ENCODE results near the gene ZMAT5. TPM values are rescaled to one million over a fixed set of nuclear protein-coding genes. Genes with fewer than 3 reads are reported as not detected.

Gene ZMAT5
- total and polyA plus RNA-seq, 12 donors = 15.1 to 46.7 (median 21.0) TPM

- WGBS, 2 donors = 94 to 95% methylated on average over 2 of the region's 2 CpGs
- intact Hi-C loops (cut with DNase I) = no loop called here
- DNase-seq = no peak
These were observed 15.1 kb downstream of the ZMAT5 start for GRCh38 chr22:29751669-29752068.

GRCh38 chr22:29750559-29751538, 16.0 kb downstream of the ZMAT5 start:
- no peak for DNase-seq
- Histone ChIP-seq H3K9me3 (no peaks in the 10 kb centered on the region), H3K4me1 (peaks cover 0 to 17% (median 2%) of the 10 kb centered on the region in 9 donors), H3K27me3 (no peaks in the 10 kb centered on the region), H3K36me3 (peaks cover 0 to 56% (median 24%) of the 10 kb centered on the region in 9 donors), H3K4me3 (no peak overlapping the region), H3K27ac (peak overlapping the region in 1 of 10 donors; percentile 75)
- 85 to 89% methylated on average over 11 of the region's 11 CpGs for WGBS, 2 donors
- TF ChIP-seq CTCF (IDR thresholded peaks at IDR 0.05) = no peak
- intact Hi-C loops (cut with DNase I) = no loop called here
- ATAC-seq = no peak

More at GRCh38 chr22:29751669-29752068, 15.1 kb downstream of the ZMAT5 start:
- Histone ChIP-seq H3K27me3 (no peaks in the 10 kb centered on the region), H3K4me3 (no peak overlapping the region), H3K4me1 (peaks cover 0 to 17% (median 4%) of the 10 kb centered on the region in 9 donors), H3K9me3 (no peaks in the 10 kb centered on the region), H3K36me3 (peaks cover 0 to 48% (median 16%) of the 10 kb centered on the region in 9 donors), H3K27ac (peak overlapping the region in 1 of 10 donors; percentile 75)
- no peak for TF ChIP-seq CTCF (IDR thresholded peaks at IDR 0.05)
- ATAC-seq = no peak

DNA sequence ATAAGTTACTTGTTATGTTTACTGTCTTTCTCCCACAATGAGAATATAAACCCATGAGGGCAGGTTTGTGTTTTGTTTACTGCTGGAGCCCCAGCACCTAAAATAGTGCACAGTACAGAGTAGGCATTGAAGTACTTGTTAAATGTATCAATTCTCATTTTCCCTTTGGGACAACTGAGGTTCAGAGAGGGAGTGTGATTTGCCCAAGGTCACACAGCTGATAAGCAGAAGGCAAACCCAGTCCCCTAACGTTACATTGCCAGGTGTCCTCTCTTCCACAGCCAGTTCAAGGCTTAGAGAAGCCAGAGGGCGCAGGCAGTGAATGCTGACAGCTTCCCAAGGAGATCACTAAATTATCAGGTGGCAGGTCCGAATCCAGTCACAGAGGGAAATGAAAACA, 16.8 kb downstream of the ZMAT5 start:
- Histone ChIP-seq H3K27me3 (no peaks in the 10 kb centered on the region), H3K9me3 (no peaks in the 10 kb centered on the region), H3K4me3 (no peak overlapping the region), H3K4me1 (peaks cover 0 to 17% (median 0%) of the 10 kb centered on the region in 9 donors), H3K27ac (peak overlapping the region in 1 of 10 donors; percentile 75), H3K36me3 (peaks cover 0 to 64% (median 28%) of the 10 kb centered on the region in 9 donors)
- intact Hi-C loops (cut with DNase I) = no loop called here
- no peak for ATAC-seq
- TF ChIP-seq CTCF (IDR thresholded peaks at IDR 0.05) = no peak
- WGBS, 2 donors = 85 to 92% methylated on average over 3 of the region's 3 CpGs
- no peak for DNase-seq

DNA sequence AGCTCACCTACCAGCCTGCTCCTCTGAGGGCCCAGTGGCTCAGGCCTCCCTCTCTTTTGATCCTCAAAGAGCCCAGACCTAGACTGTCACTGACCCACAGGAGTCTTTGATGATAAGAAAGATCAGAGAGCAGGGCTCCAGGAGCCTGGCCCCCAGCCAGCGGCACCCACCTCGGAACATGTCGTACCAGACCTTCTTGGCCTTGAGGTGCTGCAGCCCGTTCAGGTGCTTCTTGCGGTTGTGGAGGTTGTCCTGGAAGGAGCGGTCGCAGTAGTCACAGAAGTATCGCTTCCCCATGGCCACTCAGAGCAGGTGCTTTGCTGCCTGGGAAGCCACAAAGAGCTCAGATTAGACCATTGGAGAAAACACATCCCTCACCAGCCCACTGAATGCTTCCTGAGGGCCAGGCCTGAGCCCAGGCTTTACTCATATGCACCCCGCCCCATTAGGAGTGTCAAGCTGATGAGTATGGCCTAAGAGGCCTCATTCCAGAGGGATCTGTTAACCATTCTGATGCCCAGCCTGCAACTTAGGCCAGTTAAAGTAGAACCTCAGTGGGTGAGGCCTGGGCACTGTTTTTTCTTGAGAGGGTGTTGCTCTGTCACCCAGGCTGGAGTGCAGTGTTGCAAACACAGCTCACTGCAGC, 18.4 kb downstream of the ZMAT5 start:
- no peak overlapping the region for H3K27ac ChIP-seq

More for the DNA sequence above, 18.4 kb downstream of the ZMAT5 start:
- no peak overlapping the region for H3K4me3 ChIP-seq
- TF ChIP-seq CTCF (IDR thresholded peaks at IDR 0.05) = no peak
- peaks cover 0 to 17% (median 0%) of the 10 kb centered on the region in 9 donors for H3K4me1 ChIP-seq
- DNase-seq (no peak), ATAC-seq (no peak)
- H3K9me3 ChIP-seq = no peaks in the 10 kb centered on the region
- WGBS, 2 donors = 94 to 96% methylated on average over 9 of the region's 9 CpGs
- H3K27me3 ChIP-seq = no peaks in the 10 kb centered on the region
- peaks cover 0 to 69% (median 28%) of the 10 kb centered on the region in 9 donors for H3K36me3 ChIP-seq
- intact Hi-C loops (cut with DNase I) = no loop called here
